Ectodermal cell (in vitro differentiated cells): ENCODE results near the gene MBTPS1.

ENCODE experiments used
- H3K27ac ChIP-seq: 2 replicates; pipeline ENCODE4 v1.7.0; 2013; ENCODE audit warnings: mild to moderate bottlenecking, low read depth, low read length; ENCODE audit not compliant: insufficient read depth, poor library complexity, severe bottlenecking
- H3K27me3 ChIP-seq: 2 replicates; pipeline ENCODE4 v1.7.0; 2013; ENCODE audit warnings: mild to moderate bottlenecking, low read length; ENCODE audit not compliant: insufficient read depth, control insufficient read depth, poor library complexity, severe bottlenecking
- H3K36me3 ChIP-seq: one replicate; pipeline ENCODE4 v1.7.0; 2013; ENCODE audit warnings: low read length; ENCODE audit not compliant: control insufficient read depth, insufficient read depth
- H3K4me1 ChIP-seq: one replicate; pipeline ENCODE4 v1.7.0; 2013; ENCODE audit warnings: low read length; ENCODE audit not compliant: control insufficient read depth, insufficient read depth
- H3K4me3 ChIP-seq: 2 replicates; pipeline ENCODE4 v1.7.0; 2013; ENCODE audit warnings: low read depth, low read length, control low read depth; ENCODE audit not compliant: insufficient read depth
- H3K9me3 ChIP-seq: 2 replicates; pipeline ENCODE4 v1.7.0; 2013; ENCODE audit warnings: mild to moderate bottlenecking, low read length, moderate library complexity; ENCODE audit not compliant: control insufficient read depth
- WGBS, 2 experiments: methylation state at CpG; one replicate each; pipeline ENCODE4 v1.1.7; 2013; ENCODE audit warnings: missing lambda C conversion rate in 2 of 2; 5-methylcytosine and 5-hydroxymethylcytosine counted together

MBTPS1 gene

GRCh38 chr16:84087466-84088151 is 29.1 kb downstream of the MBTPS1 start:
- Histone ChIP-seq H3K9me3 (no peaks in the 10 kb centered on the region), H3K4me1 (no peaks in the 10 kb centered on the region), H3K27ac (no peak overlapping the region), H3K27me3 (no peaks in the 10 kb centered on the region), H3K4me3 (no peak overlapping the region), H3K36me3 (peaks cover 40% of the 10 kb centered on the region)
- 94 to 97% methylated on average over 10 to 11 of the region's 11 CpGs for WGBS, 2 experiments

- Histone ChIP-seq H3K27ac (no peak overlapping the region), H3K9me3 (no peaks in the 10 kb centered on the region), H3K4me1 (no peaks in the 10 kb centered on the region), H3K36me3 (peaks cover 37% of the 10 kb centered on the region), H3K4me3 (no peak overlapping the region), H3K27me3 (no peaks in the 10 kb centered on the region)
- WGBS, 2 experiments = 80 to 83% methylated on average over 12 of the region's 12 CpGs
Measured at GRCh38 chr16:84087001-84087400, 29.7 kb downstream of the MBTPS1 start.

GRCh38 chr16:84086341-84086740 is 30.4 kb downstream of the MBTPS1 start:
- H3K36me3 ChIP-seq = peaks cover 32% of the 10 kb centered on the region
- H3K27me3 ChIP-seq = no peaks in the 10 kb centered on the region
- 85 to 87% methylated on average over 11 of the region's 11 CpGs for WGBS, 2 experiments
- H3K9me3 ChIP-seq = no peaks in the 10 kb centered on the region
- H3K4me1 ChIP-seq = no peaks in the 10 kb centered on the region
- no peak overlapping the region for H3K27ac ChIP-seq
- H3K4me3 ChIP-seq = no peak overlapping the region

- H3K27ac ChIP-seq = no peak overlapping the region
- no peak overlapping the region for H3K4me3 ChIP-seq
- H3K36me3 ChIP-seq = peaks cover 27% of the 10 kb centered on the region
- no peaks in the 10 kb centered on the region for H3K9me3 ChIP-seq
- no peaks in the 10 kb centered on the region for H3K4me1 ChIP-seq
- WGBS, 2 experiments = 96 to 99% methylated on average over 6 of the region's 6 CpGs
- no peaks in the 10 kb centered on the region for H3K27me3 ChIP-seq
Measured at GRCh38 chr16:84085773-84086172, 31.0 kb downstream of the MBTPS1 start.

GRCh38 chr16:84085271-84085667 is 31.5 kb downstream of the MBTPS1 start:
- Histone ChIP-seq H3K27me3 (no peaks in the 10 kb centered on the region), H3K9me3 (no peaks in the 10 kb centered on the region), H3K27ac (no peak overlapping the region), H3K36me3 (peaks cover 24% of the 10 kb centered on the region), H3K4me1 (no peaks in the 10 kb centered on the region), H3K4me3 (no peak overlapping the region)
- WGBS, 2 experiments = 94% methylated on average over 5 of the region's 8 CpGs

- H3K36me3 ChIP-seq = peaks cover 26% of the 10 kb centered on the region
- 64 to 68% methylated on average over 11 of the region's 11 CpGs for WGBS, 2 experiments
- no peaks in the 10 kb centered on the region for H3K9me3 ChIP-seq
- H3K27ac ChIP-seq = no peak overlapping the region
- no peak overlapping the region for H3K4me3 ChIP-seq
- no peaks in the 10 kb centered on the region for H3K27me3 ChIP-seq
- no peaks in the 10 kb centered on the region for H3K4me1 ChIP-seq
Measured at GRCh38 chr16:84084570-84085270, 32.0 kb downstream of the MBTPS1 start.

- WGBS, 2 experiments = 94 to 95% methylated on average over 11 of the region's 11 CpGs
- Histone ChIP-seq H3K9me3 (no peaks in the 10 kb centered on the region), H3K4me3 (no peak overlapping the region), H3K4me1 (no peaks in the 10 kb centered on the region), H3K36me3 (peaks cover 21% of the 10 kb centered on the region), H3K27me3 (no peaks in the 10 kb centered on the region), H3K27ac (no peak overlapping the region)
Measured at GRCh38 chr16:84082835-84083569, 33.7 kb downstream of the MBTPS1 start.

- H3K27ac ChIP-seq = no peak overlapping the region
- WGBS, 2 experiments = 88% methylated on average over 6 of the region's 6 CpGs
- H3K9me3 ChIP-seq = no peaks in the 10 kb centered on the region
- no peaks in the 10 kb centered on the region for H3K27me3 ChIP-seq
- no peak overlapping the region for H3K4me3 ChIP-seq
- H3K4me1 ChIP-seq = no peaks in the 10 kb centered on the region
- peaks cover 15% of the 10 kb centered on the region for H3K36me3 ChIP-seq
Measured at GRCh38 chr16:84082110-84082509, 34.6 kb downstream of the MBTPS1 start.

GRCh38 chr16:84081446-84081989 is 35.2 kb downstream of the MBTPS1 start:
- Histone ChIP-seq H3K36me3 (peaks cover 10% of the 10 kb centered on the region), H3K4me3 (no peak overlapping the region)

GRCh38 chr16:84080813-84081212 is 35.9 kb downstream of the MBTPS1 start:
- H3K4me1 ChIP-seq = no peaks in the 10 kb centered on the region
- no peak overlapping the region for H3K4me3 ChIP-seq
- no peak overlapping the region for H3K27ac ChIP-seq
- no peaks in the 10 kb centered on the region for H3K9me3 ChIP-seq
- H3K27me3 ChIP-seq = no peaks in the 10 kb centered on the region
- peaks cover 7% of the 10 kb centered on the region for H3K36me3 ChIP-seq
- 94% methylated on average over 6 of the region's 6 CpGs for WGBS, 2 experiments

More at GRCh38 chr16:84081446-84081989, 35.2 kb downstream of the MBTPS1 start:
- 94% methylated on average over 14 of the region's 14 CpGs for WGBS, 2 experiments
- Histone ChIP-seq H3K4me1 (no peaks in the 10 kb centered on the region), H3K9me3 (no peaks in the 10 kb centered on the region), H3K27ac (no peak overlapping the region), H3K27me3 (no peaks in the 10 kb centered on the region)
